HL-60 (cell line): Measurements from ENCODE around the gene SCGB3A1.

ENCODE experiments used
- GABPA ChIP-seq: IDR thresholded peaks from 2 replicates; pipeline ENCODE4 v1.6.1; 2012; ENCODE audit warnings: low read depth
- POLR2AphosphoS5 ChIP-seq: IDR thresholded peaks from 2 replicates; pipeline ENCODE4 v1.6.1; 2012; ENCODE audit warnings: low read depth
- REST ChIP-seq: IDR thresholded peaks from 2 replicates; pipeline ENCODE4 v1.6.1; 2012; ENCODE audit warnings: low read depth; ENCODE audit not compliant: insufficient replicate concordance
- TF ChIP-seq, protein P1 (sequence below): IDR thresholded peaks from one replicate; pipeline ENCODE4 v1.5.1; 2011; ENCODE audit warnings: low read length, control low read depth, inconsistent platforms; ENCODE audit not compliant: insufficient read depth

GRCh38 chr5:180548563-180548962 is 42.7 kb downstream of the SCGB3A1 start:
- TF ChIP-seq POLR2AphosphoS5, result no peak
- TF ChIP-seq, protein P1, sequence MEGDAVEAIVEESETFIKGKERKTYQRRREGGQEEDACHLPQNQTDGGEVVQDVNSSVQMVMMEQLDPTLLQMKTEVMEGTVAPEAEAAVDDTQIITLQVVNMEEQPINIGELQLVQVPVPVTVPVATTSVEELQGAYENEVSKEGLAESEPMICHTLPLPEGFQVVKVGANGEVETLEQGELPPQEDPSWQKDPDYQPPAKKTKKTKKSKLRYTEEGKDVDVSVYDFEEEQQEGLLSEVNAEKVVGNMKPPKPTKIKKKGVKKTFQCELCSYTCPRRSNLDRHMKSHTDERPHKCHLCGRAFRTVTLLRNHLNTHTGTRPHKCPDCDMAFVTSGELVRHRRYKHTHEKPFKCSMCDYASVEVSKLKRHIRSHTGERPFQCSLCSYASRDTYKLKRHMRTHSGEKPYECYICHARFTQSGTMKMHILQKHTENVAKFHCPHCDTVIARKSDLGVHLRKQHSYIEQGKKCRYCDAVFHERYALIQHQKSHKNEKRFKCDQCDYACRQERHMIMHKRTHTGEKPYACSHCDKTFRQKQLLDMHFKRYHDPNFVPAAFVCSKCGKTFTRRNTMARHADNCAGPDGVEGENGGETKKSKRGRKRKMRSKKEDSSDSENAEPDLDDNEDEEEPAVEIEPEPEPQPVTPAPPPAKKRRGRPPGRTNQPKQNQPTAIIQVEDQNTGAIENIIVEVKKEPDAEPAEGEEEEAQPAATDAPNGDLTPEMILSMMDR, result no peak
- TF ChIP-seq GABPA, result no peak
- TF ChIP-seq REST, result no peak
